MV-4-11 (cell line): ENCODE measurements around the gene SSB.
"Not testable (repeated sequence)": the region's sequence is repeated elsewhere in the genome, so short reads cannot be mapped to it uniquely, and the experiment has no call there.

ENCODE experiments used
- DNase-seq: peaks from one replicate; lab custom pipeline; 2025; lab: John Stamatoyannopoulos, UW

SSB gene

GRCh38 chr2:169798718-169799592 is at the start of gene SSB:
Gene SSB, plus strand, starts transcription at chr2:169798871. Its CDS starts 2,090 bp downstream, at chr2:169800961.
- peak; percentile 87 for DNase-seq

- no peak for DNase-seq
These were observed 45.9 kb upstream of the SSB start for GRCh38 chr2:169752752-169753151.

- DNase-seq = no peak
These were observed 43.4 kb upstream of the SSB start for GRCh38 chr2:169755083-169755870.

- no peak for DNase-seq
These were observed 42.3 kb upstream of the SSB start for GRCh38 chr2:169756342-169756741.

GRCh38 chr2:169757356-169757755 is 41.3 kb upstream of the SSB start:
- DNase-seq = no peak

- no peak for DNase-seq
These were observed 40.9 kb upstream of the SSB start for GRCh38 chr2:169757778-169758177.

- DNase-seq = no peak
These were observed 38.7 kb upstream of the SSB start for GRCh38 chr2:169759987-169760386.

- not testable (repeated sequence) for DNase-seq
These were observed 37.9 kb upstream of the SSB start for GRCh38 chr2:169760798-169761197.

GRCh38 chr2:169761251-169761969 is 37.3 kb upstream of the SSB start:
- no peak for DNase-seq

- no peak for DNase-seq
These were observed 36.7 kb upstream of the SSB start for GRCh38 chr2:169761970-169762292.

GRCh38 chr2:169765523-169765922 is 33.1 kb upstream of the SSB start:
- DNase-seq = no peak

- DNase-seq = peak; percentile 8
These were observed 31.3 kb upstream of the SSB start for GRCh38 chr2:169767243-169767888.

- no peak for DNase-seq
These were observed 30.2 kb upstream of the SSB start for GRCh38 chr2:169768262-169768995.

- peak; percentile 66 for DNase-seq
These were observed 27.6 kb upstream of the SSB start for GRCh38 chr2:169771021-169771420.

- no peak for DNase-seq
These were observed 27.1 kb upstream of the SSB start for GRCh38 chr2:169771612-169772011.

- no peak for DNase-seq
These were observed 26.0 kb upstream of the SSB start for GRCh38 chr2:169772651-169773050.

- DNase-seq = no peak
These were observed 23.3 kb upstream of the SSB start for GRCh38 chr2:169775354-169775753.

GRCh38 chr2:169775765-169776164 is 22.9 kb upstream of the SSB start:
- no peak for DNase-seq

GRCh38 chr2:169776252-169776761 is 22.4 kb upstream of the SSB start:
- no peak for DNase-seq

GRCh38 chr2:169778446-169778845 is 20.2 kb upstream of the SSB start:
- DNase-seq = peak; percentile 34
